ENCODE data around the gene ADGRV1.
"Not testable (repeated sequence)": the region's sequence is repeated elsewhere in the genome, so short reads cannot be mapped to it uniquely, and the experiment has no call there.

ADGRV1 gene

DNA sequence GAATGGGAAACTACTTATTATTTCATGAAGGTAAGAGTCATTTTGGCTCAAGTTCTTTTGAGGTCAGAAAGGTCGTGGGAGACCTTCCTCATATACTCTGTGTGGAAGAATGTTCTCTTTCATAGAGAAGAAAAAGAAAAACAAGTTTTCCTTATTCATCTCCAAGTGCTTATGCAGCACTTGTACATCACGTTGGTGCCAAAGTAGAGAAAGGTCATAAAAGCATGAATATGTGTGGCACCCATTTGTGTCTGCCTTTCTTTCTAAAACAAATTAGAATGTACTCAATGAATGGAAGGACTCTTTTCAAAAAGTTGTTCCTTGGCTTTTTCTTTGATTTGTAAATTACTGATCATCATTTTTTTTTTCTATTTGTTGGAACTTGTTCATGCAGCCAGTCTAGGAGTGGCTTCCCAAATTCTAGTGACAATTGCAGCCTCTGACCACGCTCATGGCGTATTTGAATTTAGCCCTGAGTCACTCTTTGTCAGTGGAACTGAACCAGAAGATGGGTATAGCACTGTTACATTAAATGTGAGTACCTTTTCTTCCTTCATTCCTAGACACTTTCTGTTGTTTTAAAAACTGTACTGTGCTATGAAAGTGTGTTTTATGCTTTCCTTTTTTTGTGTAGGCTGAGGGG is 122.4 kb downstream of the ADGRV1 start:
- no peak for DNase-seq (ENCODE audit: extremely low read depth, low read depth)

DNA sequence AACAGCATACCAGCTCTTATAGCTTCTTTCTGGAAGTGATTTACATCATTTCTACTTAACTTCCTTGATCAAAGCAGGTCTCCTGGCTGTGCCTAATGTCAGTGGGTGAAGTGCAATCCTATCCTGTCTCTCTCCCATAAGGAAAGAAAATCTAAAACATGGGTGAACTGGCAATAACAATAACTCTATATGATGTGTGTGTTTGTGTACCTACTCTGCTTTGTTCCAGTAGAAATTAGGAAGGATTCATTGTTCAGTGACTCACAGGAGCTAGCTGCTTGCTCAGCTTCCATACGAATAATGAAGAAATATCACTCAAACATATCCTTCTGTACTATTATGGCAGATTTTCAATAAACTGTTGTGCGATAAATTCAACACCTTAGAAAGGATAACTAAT is 123.7 kb downstream of the ADGRV1 start:
- no peak for DNase-seq (ENCODE audit: extremely low read depth, low read depth)
- TF ChIP-seq, protein P1, sequence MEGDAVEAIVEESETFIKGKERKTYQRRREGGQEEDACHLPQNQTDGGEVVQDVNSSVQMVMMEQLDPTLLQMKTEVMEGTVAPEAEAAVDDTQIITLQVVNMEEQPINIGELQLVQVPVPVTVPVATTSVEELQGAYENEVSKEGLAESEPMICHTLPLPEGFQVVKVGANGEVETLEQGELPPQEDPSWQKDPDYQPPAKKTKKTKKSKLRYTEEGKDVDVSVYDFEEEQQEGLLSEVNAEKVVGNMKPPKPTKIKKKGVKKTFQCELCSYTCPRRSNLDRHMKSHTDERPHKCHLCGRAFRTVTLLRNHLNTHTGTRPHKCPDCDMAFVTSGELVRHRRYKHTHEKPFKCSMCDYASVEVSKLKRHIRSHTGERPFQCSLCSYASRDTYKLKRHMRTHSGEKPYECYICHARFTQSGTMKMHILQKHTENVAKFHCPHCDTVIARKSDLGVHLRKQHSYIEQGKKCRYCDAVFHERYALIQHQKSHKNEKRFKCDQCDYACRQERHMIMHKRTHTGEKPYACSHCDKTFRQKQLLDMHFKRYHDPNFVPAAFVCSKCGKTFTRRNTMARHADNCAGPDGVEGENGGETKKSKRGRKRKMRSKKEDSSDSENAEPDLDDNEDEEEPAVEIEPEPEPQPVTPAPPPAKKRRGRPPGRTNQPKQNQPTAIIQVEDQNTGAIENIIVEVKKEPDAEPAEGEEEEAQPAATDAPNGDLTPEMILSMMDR (IDR thresholded peaks at IDR 0.05; ENCODE audit: low read depth, low read length) = no peak

More for the DNA sequence above, 122.4 kb downstream of the ADGRV1 start:
- TF ChIP-seq, protein P1 (IDR thresholded peaks at IDR 0.05; ENCODE audit: low read depth, low read length) = no peak

DNA sequence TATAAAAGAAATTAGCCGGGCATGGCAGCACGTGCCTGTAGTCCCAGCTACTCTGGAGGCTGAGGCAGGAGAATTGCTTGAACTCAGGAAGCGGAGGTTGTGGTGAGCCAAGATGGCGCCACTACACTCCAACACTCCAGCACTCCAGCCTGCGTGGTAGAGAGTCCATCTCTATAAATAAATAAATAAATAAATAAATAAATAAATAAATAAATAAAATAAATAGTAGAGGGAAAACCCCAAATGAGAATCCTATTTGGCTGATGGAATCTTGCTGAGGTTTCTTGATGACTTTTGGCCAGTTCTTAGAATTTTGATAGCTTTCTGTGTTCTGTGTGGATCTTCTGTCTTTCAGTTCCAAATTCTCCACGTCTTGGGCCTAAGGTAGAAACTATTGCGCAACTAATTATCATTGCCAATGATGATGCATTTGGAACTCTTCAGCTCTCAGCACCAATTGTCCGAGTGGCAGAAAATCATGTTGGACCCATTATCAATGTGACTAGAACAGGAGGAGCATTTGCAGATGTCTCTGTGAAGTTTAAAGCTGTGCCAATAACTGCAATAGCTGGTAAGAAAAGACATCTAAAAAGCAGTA is 126.9 kb downstream of the ADGRV1 start:
- TF ChIP-seq, protein P1 (IDR thresholded peaks at IDR 0.05; ENCODE audit: low read depth, low read length) = no peak
- no peak for DNase-seq (ENCODE audit: extremely low read depth, low read depth)

DNA sequence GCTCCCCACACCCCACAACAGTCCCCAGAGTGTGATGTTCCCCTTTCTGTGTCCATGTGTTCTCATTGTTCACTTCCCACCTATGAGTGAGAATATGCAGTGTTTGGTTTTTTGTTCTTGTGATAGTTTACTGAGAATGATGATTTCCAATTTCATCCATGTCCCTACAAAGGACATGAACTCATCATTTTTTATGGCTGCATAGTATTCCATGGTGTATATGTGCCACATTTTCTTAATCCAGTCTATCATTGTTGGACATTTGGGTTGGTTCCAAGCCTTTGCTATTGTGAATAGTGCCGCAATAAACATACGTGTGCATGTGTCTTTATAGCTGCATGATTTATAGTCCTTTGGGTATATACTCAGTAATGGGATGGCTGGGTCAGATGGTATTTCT is 127.8 kb downstream of the ADGRV1 start:
- not testable (repeated sequence) for DNase-seq (ENCODE audit: extremely low read depth, low read depth)

DNA sequence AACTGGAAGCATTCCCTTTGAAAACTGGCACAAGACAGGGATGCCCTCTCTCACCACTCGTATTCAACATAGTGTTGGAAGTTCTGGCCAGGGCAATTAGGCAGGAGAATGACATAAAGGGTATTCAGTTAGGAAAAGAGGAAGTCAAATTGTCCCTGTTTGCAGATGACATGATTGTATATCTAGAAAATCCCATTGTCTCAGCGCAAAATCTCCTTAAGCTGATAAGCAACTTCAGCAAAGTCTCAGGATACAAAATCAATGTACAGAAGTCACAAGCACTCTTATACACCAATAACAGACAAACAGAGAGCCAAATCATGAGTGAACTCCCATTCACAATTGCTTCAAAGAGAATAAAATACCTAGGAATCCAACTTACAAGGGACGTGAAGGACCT is 128.9 kb downstream of the ADGRV1 start:
- DNase-seq (ENCODE audit: extremely low read depth, low read depth) = not testable (repeated sequence)

DNA sequence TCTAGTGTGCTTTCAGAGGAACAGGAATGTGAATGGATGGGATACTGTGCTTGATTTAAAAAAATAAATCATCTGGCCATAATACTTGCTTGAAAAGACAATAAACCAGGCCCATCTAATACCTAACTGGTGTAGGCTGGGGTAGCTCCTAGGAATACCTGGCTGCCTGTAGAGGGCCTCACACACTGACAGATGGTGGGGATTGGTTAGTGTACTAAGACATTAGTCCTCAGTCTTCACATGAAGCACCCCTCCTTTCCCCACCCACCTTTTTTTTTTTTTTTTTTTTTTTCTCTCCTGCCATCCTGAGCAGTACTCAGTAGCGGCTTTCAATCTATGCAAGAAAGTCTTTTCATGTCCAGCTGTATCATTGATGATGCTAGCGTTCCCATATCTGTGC is 130.5 kb downstream of the ADGRV1 start:
- TF ChIP-seq, protein P1 (IDR thresholded peaks at IDR 0.05; ENCODE audit: low read depth, low read length) = no peak
- DNase-seq (ENCODE audit: extremely low read depth, low read depth) = no peak

DNA sequence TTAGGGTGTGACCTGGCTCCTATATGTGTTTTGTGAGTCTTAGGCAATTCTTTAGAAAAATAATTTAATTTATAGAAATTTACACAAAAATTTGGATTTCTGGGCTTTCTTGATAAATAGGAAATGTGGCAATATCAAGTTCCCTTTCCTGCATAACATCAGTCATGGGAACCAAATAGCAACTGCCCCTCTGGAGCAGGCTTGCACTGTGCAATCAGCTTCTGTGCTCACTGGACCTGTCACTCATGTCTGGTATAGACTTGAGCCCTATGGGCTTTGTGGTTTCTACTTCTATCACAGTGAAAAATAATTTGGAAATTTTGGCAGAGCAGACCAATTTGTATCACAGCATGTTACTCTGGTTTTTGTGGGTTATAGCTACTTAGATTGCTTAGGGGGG is 131.7 kb downstream of the ADGRV1 start:
- no peak for DNase-seq (ENCODE audit: extremely low read depth, low read depth)
- TF ChIP-seq, protein P1 (IDR thresholded peaks at IDR 0.05; ENCODE audit: low read depth, low read length) = no peak

DNA sequence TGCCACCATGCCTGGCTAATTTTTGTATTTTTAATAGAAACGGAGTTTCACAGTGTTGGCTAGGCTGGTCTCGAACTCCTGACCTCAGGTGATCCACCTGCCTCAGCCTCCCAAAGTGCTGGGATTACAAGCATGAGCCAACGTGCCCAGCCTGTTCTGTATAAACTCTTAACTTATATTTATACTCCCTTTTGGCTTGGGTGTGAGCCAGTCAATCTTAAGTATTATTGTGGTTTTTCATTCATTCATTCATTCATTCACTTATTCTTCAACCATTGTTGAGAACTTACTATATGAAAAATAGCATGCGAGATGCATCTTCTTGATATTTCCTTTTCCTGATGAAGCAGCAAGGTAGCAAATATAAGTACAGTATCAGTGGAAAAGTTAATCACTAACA is 132.9 kb downstream of the ADGRV1 start:
- DNase-seq (ENCODE audit: extremely low read depth, low read depth) = no peak
- TF ChIP-seq, protein P1 (IDR thresholded peaks at IDR 0.05; ENCODE audit: low read depth, low read length) = no peak

Measured in AG09319 (cell line).